Mesodermal cell (in vitro differentiated cells): Measurements from ENCODE around the gene APOBEC3A. TPM values are rescaled to one million over a fixed set of nuclear protein-coding genes. Genes with fewer than 3 reads are reported as not detected.

Experiments
- H3K27ac ChIP-seq: 2 replicates; pipeline ENCODE4 v1.7.0; 2013; ENCODE audit warnings: mild to moderate bottlenecking, low read depth, low read length, moderate library complexity; ENCODE audit not compliant: severe bottlenecking
- H3K36me3 ChIP-seq: 2 replicates; pipeline ENCODE4 v1.7.1; 2013; ENCODE audit warnings: mild to moderate bottlenecking, low read length, moderate library complexity; ENCODE audit not compliant: control insufficient read depth, insufficient read depth
- H3K4me1 ChIP-seq: one replicate; pipeline ENCODE4 v1.7.1; 2013; ENCODE audit warnings: mild to moderate bottlenecking, low read length; ENCODE audit not compliant: insufficient read depth, control insufficient read depth, poor library complexity, severe bottlenecking
- H3K4me3 ChIP-seq: 2 replicates; pipeline ENCODE4 v1.7.0; 2013; ENCODE audit warnings: low read length, control low read depth, mild to moderate bottlenecking; ENCODE audit not compliant: insufficient read depth, poor library complexity, severe bottlenecking; ENCODE audit errors: extremely low read depth
- H3K9me3 ChIP-seq: 2 replicates; pipeline ENCODE4 v1.7.1; 2013; ENCODE audit warnings: mild to moderate bottlenecking, low read length, moderate library complexity; ENCODE audit not compliant: control insufficient read depth
- WGBS, 2 experiments: methylation state at CpG; one replicate each; pipeline ENCODE4 v1.1.5; 2013; ENCODE audit warnings: missing lambda C conversion rate in 2 of 2; ENCODE audit not compliant: insufficient coverage in 2 of 2; 5-methylcytosine and 5-hydroxymethylcytosine counted together
- polyA plus RNA-seq, 2 experiments: library from polyadenylated mRNA; stranded (reverse); fragments of 50-300 nt; gene quantifications; one replicate each; pipeline ENCODE4 v1.2.3, GENCODE V29; 2013

The APOBEC3A gene
- polyA plus RNA-seq (2013, experiment 1 of 2) = not detected
- polyA plus RNA-seq (2013, experiment 2 of 2) = not detected

- 88 to 90% methylated on average over 10 to 11 of the region's 11 CpGs for WGBS, 2 experiments
- no peaks in the 10 kb centered on the region for H3K9me3 ChIP-seq
- H3K4me1 ChIP-seq = no peaks in the 10 kb centered on the region
- no peak within 1 kb of the TSS for H3K27ac ChIP-seq
- H3K4me3 ChIP-seq = no peak within 1 kb of the TSS
- H3K36me3 ChIP-seq = no peaks in the 10 kb centered on the region
These were observed at the start of gene APOBEC3A for GRCh38 chr22:38957046-38957770. TSS of gene APOBEC3A (plus strand) at chr22:38957609. CDS start at chr22:38957692, 83 bp downstream.

GRCh38 chr22:38907767-38908166 lies 49.6 kb upstream of the APOBEC3A start:
- no peak overlapping the region for H3K27ac ChIP-seq
- no peaks in the 10 kb centered on the region for H3K4me1 ChIP-seq
- no peak overlapping the region for H3K4me3 ChIP-seq
- WGBS, 2 experiments = 94 to 100% methylated on average over 2 of the region's 2 CpGs
- peaks cover 26% of the 10 kb centered on the region for H3K9me3 ChIP-seq
- no peaks in the 10 kb centered on the region for H3K36me3 ChIP-seq

GRCh38 chr22:38911434-38911833 lies 46.0 kb upstream of the APOBEC3A start:
- WGBS, 2 experiments = no CpG with 5 or more reads among the region's 1 CpG
- H3K4me1 ChIP-seq = no peaks in the 10 kb centered on the region

GRCh38 chr22:38919631-38920190 lies 37.7 kb upstream of the APOBEC3A start:
- Histone ChIP-seq H3K36me3 (no peaks in the 10 kb centered on the region), H3K9me3 (no peaks in the 10 kb centered on the region), H3K4me3 (no peak overlapping the region), H3K27ac (no peak overlapping the region), H3K4me1 (peaks cover 12% of the 10 kb centered on the region)
- 100% methylated on average over 1 of the region's 1 CpG; no CpG with 5 or more reads in 1 of the 2 experiments for WGBS, 2 experiments

More at GRCh38 chr22:38911434-38911833, 46.0 kb upstream of the APOBEC3A start:
- Histone ChIP-seq H3K9me3 (peaks cover 8% of the 10 kb centered on the region), H3K27ac (no peak overlapping the region), H3K4me3 (no peak overlapping the region), H3K36me3 (no peaks in the 10 kb centered on the region)

- Histone ChIP-seq H3K9me3 (no peaks in the 10 kb centered on the region), H3K27ac (no peak overlapping the region), H3K4me1 (peaks cover 15% of the 10 kb centered on the region), H3K36me3 (no peaks in the 10 kb centered on the region), H3K4me3 (no peak overlapping the region)
- 87 to 92% methylated on average over 4 to 6 of the region's 6 CpGs for WGBS, 2 experiments
These were observed 36.3 kb upstream of the APOBEC3A start for GRCh38 chr22:38921120-38921519.

DNA sequence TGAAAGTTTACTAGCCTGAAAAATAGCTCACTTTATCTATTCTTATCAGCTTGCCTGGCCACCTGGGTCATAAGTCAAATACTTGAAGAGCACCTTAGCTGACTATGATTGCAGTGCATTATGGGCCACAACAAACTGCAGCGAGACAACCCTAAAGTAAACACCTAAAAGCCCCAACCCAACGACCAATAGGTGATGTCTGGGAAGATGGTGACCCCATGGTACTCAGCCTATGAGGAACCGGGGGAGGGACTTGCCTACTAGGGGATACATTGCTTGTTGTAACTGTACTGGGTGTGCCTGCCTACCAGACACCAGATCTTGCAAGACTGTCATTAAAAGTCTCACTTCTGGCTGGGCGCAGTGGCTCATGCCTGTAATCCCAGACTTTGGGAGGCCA lies 35.6 kb upstream of the APOBEC3A start:
- H3K27ac ChIP-seq = no peak overlapping the region
- 92 to 100% methylated on average over 2 to 3 of the region's 4 CpGs for whole genome bisulfite sequencing, 2 experiments
- H3K36me3 ChIP-seq = no peaks in the 10 kb centered on the region
- no peak overlapping the region for H3K4me3 ChIP-seq
- no peaks in the 10 kb centered on the region for H3K9me3 ChIP-seq
- peaks cover 15% of the 10 kb centered on the region for H3K4me1 ChIP-seq

DNA sequence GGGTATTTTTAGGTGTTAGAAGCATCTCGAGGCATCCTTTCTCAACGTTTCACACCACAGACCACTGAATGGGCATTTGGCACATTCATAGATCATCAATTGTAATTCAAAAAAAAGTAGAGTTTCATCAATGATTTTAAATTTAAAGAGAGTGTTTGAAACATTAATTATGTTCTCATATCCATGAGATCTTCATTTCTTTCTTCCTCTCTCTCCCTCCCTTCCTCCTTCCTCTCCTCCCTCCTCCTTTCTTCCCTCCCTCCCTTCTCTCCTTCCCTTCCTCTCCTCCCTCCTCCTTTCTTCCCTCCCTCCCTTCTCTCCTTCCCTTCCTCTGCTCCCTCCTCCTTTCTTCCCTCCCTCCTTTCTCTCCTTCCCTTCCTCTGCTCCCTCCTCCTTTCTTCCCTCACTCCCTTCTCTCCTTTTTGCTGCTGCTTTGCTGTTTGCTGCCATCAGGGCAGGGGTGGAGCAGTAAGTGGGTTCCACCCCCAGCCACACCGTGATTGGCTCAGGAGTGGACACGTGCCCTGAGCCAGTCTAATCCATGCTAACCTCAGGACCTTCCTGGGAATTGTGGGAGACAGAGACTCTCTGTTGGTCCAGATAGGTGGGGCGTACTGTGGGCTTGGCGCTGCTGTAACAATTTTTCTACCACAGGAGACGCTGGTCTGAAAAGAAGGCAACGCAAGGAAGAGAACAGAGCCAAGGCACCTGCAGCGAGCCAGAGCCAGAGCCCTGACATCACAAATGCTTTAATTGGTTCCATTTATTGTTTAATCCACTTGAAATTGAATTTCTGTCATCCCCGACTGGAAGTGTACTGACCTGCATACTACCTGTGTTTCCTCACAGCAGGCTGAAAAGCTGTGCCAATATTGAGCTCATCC lies 33.7 kb upstream of the APOBEC3A start:
- 71 to 82% methylated on average over 8 of the region's 10 CpGs for WGBS, 2 experiments
- peak overlapping the region; percentile 61 for H3K27ac ChIP-seq
- peaks cover 15% of the 10 kb centered on the region for H3K4me1 ChIP-seq
- no peaks in the 10 kb centered on the region for H3K36me3 ChIP-seq
- no peaks in the 10 kb centered on the region for H3K9me3 ChIP-seq
- H3K4me3 ChIP-seq = no peak overlapping the region

DNA sequence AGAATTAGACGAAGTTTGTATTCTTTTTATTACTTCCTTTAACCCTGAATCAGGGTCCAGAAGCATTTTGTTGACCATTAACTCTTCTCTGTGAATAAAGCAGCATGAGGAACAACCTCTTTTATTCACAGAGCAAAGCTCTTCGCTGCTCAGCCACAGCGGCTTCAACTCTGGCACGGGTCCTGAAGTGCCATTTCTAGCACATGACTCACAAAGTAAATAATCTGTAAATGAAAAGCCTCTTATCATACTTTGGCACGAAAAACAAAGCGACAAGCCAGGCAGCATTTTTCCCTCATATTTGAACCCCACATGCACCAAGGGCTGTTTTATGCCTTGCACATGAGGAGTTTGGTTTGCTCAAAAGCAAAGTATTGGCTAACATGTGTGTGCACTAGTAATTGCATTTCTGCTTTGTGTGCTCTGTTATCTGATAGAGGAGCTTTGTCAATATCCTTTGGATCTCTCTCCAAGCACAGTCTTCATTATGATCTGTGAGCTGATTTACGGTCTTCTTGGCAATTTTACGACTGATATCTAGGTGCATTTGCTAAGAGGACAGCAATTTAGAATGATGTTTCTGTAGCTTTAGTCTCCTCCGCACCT lies 33.0 kb upstream of the APOBEC3A start:
- no peak overlapping the region for H3K4me3 ChIP-seq
- WGBS, 2 experiments = 59 to 70% methylated on average over 1 to 7 of the region's 9 CpGs
- H3K27ac ChIP-seq = peak overlapping the region; percentile 61

GRCh38 chr22:38925571-38926041 lies 31.8 kb upstream of the APOBEC3A start:
- Histone ChIP-seq H3K27ac (no peak overlapping the region), H3K4me1 (peaks cover 15% of the 10 kb centered on the region), H3K4me3 (no peak overlapping the region), H3K36me3 (no peaks in the 10 kb centered on the region), H3K9me3 (no peaks in the 10 kb centered on the region)
- WGBS, 2 experiments = 84 to 98% methylated on average over 6 to 7 of the region's 7 CpGs

More for the DNA sequence above, 33.0 kb upstream of the APOBEC3A start:
- H3K36me3 ChIP-seq = no peaks in the 10 kb centered on the region
- peaks cover 15% of the 10 kb centered on the region for H3K4me1 ChIP-seq
- H3K9me3 ChIP-seq = no peaks in the 10 kb centered on the region
